Stimulated activated CD8-positive, alpha-beta memory T cell treated with anti-CD3 and anti-CD28 coated beads, Interleukin-7, amount 100 ng/mL, for 1 hour (primary cell): Measurements from ENCODE around the gene CYS1.
"Not testable (repeated sequence)": the region's sequence is repeated elsewhere in the genome, so short reads cannot be mapped to it uniquely, and the experiment has no call there.

Experiments
- DNase-seq, 2 donors: peaks; one replicate each; pipeline ENCODE4 v3.0.0-alpha.2; 2020; ENCODE audit warnings: low read depth in 2 of 2

CYS1 gene, protein sequence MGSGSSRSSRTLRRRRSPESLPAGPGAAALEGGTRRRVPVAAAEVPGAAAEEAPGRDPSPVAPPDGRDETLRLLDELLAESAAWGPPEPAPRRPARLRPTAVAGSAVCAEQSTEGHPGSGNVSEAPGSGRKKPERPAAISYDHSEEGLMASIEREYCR

DNA sequence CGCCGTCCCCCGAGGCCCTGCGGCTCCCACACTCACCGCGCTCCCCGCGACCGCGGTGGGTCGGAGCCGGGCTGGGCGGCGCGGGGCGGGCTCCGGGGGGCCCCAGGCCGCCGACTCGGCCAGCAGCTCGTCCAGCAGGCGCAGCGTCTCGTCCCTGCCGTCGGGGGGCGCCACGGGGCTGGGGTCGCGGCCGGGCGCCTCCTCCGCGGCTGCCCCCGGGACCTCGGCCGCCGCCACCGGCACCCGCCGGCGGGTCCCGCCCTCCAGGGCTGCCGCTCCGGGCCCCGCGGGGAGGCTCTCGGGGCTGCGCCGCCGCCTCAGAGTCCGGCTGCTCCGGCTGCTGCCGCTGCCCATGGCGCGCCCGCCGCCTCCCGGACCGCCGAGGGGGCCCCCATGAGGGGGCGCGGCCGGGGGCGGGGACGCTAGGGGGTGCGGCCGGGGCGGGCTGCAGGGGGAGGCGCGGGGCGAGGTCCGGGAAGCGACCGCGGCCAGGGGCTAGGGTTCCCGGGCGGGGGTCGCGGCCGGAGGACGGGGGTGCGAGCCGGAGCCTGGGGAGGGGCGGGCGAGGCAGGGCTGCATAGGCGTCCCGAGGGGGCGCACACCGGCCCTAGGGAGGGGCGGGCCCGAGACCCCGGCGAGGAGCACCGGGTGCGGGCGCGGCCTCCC, at the start of gene CYS1:
Gene CYS1, minus strand, starts transcription at position 542 of the 666 bp plus-strand sequence. Its CDS starts 188 bp downstream, at position 354.
- DNase-seq: no peak

DNA sequence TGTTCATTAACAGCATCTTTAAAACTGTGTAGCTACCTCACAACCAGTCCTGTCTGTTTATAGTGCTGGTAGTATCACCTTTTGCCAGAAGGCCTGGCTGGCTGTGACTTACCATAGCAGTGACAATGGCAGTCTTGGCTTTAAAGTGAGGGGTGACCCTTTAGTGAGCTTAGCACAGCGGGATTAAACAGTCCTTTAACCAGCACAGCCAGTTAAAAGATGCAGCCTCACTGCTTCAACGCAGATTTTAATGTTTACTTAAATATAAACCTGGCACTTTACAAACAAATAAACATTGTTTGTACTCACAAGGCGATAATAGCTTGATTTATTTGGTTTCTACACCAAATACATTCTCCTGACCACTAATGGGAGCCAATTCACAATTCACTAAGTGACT, 49.3 kb upstream of the CYS1 start:
- DNase-seq: no peak

DNA sequence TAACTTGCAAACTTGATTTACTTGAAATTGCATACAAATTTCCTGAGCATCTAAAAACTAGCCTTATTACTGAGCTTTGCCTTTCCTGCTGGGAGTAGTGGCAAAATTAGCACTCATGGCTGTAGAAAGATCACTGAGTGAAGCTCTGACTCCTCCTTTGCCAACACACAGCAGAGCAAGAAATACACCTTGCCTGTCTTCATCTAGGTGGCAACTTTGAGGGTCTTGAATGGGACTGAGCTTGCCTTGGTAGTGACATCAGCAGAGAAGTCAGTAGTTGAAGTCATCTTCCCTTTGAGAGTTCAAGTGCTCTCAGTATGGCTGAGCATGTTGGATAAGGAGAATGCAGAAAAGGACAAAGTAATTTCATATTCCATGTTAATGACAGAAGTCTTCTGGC, 48.2 kb upstream of the CYS1 start:
- no peak for DNase-seq

DNA sequence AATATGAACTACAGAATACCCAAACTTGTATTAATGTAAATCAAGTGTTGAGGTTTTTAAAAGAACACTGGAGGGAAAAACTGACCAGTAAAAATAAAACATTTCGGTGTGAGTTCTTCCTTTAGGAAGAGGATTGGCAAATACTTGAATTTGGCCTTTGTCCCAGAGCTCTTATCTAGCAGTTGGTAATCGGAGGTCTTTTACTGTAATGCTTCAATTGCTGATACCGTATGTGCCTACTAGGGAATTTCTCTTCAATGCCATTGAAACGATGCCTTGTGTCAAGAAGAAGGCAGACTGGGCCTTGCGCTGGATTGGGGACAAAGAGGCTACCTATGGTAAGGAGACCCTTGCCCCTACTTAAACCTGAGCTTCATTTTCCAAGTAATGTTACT, 46.4 kb upstream of the CYS1 start:
- no peak for DNase-seq

DNA sequence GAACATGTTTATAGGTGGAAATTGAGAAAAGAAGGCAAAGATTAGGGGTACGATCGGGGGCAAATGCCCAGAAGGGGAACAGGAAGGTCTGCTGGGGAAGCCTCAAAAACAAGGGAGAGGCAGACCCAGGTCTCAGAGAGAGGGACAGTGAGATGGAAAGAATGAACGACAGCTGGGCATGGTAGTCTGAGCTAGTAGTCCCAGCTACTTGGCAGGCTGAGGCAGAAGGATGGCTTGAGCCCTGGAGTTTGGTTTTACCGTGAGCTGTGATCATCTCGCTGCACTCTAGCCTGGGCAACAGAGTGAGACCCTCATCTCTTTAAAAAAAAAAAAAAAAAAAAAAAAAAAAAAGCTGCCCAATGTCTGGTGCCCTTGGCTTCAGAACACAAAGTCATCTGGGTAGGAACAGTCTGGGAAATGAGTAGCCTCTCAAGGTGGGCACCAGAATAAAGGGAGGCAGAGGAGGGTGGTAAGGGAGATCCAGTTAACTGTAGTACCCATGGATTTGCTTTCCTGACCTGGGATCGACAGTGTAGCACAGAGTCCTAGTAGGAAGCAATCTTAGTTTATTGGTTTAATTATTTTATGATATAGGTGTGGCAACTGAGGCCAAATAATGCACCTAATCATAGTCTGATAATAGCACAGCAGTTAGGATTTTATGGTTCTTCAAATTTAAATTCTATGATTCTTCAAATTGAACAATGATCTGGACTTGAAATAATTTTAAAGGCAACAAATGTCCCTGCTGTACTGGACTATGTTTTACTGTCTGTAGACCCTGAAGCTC, 45.8 kb upstream of the CYS1 start:
- DNase-seq: no peak

DNA sequence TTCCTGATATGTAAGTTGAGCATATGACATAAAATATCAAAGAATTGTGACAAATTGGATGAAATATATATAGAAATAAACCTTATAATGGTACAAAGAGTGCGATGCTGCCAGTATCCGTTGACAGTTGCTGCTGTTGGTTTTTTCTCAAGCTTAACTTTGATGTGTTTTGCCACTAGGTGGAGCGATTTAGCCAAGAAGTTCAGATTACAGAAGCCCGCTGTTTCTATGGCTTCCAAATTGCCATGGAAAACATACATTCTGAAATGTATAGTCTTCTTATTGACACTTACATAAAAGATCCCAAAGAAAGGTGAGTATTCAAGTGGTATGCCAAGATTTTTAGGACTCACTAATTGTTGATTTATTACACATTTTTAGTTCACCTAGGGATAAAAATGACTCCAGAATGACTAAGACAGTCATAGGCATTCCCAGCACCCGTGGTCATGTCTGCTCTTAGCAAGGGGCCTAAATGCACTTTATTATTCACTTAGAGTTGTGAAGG, 44.4 kb upstream of the CYS1 start:
- DNase-seq: no peak

DNA sequence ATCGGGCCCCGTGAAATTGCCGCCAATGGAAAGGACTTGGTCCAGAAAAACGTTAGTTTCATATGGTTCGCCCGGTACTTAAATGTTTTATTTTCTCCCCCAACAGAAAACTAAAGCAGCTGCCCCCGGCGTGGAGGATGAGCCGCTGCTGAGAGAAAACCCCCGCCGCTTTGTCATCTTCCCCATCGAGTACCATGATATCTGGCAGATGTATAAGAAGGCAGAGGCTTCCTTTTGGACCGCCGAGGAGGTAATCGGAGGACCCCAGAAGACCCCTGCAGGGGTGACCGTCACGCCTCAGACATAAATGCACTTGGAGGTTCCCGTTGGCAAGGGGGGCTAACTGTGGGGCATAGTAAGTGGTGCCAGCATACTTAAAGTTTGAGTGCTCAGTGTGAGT, 43.1 kb upstream of the CYS1 start:
- DNase-seq: no peak

DNA sequence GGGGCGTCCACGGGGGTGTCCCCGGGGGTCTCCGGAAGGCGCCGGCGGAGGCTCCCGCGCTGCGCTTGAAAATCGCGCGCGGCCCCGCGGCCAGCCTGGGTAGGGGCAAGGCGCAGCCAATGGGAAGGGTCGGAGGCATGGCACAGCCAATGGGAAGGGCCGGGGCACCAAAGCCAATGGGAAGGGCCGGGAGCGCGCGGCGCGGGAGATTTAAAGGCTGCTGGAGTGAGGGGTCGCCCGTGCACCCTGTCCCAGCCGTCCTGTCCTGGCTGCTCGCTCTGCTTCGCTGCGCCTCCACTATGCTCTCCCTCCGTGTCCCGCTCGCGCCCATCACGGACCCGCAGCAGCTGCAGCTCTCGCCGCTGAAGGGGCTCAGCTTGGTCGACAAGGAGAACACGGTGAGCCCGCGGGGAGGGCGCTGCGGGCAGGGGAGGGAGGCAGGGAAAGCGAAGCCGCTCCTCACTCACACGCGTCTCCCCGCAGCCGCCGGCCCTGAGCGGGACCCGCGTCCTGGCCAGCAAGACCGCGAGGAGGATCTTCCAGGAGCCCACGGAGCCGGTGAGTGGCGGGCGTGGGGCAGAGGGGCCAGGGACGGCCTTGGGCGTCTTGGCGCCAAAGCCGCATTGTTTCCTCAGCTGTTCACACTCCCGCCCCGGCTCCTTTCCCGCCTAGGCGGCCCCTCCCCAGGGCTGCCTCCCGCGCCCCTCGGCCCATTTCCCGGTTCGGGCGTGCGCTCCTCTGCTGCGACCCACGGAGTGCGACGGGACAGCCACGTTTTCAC, 42.5 kb upstream of the CYS1 start, which contains the start of gene RRM2:
Gene RRM2, plus strand, starts transcription at position 240 of the 781 bp plus-strand sequence. Its CDS starts 60 bp downstream, at position 300.
- peak; percentile 60 to 80 for DNase-seq

DNA sequence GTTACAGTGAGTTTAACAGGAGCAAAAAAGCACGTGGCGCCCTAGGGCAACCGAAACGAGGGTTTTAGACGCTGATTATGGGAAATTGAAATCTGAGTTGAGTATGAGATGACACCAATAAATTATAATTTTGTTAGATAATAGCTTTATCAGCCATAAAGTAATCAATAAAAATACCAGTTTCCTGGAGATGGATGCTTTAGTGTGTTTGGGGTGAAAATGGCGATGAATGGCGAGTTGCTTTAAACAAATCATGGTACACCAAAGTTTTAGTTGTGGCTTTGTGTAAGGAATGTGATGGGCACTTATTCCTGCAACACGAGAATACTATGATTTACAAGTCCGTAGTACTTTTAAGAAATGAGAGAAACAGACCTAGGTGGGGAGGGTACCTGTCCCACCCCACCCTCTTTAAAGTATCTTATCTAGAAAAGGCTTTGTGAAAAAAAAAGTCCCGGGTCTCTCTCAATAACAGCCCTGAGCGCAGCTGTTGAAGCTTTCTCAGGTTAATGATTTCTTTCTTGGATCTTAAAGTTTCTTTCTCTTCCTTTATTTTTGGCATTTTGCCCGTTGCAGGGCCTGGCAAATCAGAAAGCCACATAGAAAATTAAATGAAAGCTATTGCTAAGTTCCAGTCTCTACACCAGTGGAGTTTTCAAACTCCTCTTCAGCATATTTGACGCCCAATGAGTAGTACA, 40.8 kb upstream of the CYS1 start:
- no peak for DNase-seq

DNA sequence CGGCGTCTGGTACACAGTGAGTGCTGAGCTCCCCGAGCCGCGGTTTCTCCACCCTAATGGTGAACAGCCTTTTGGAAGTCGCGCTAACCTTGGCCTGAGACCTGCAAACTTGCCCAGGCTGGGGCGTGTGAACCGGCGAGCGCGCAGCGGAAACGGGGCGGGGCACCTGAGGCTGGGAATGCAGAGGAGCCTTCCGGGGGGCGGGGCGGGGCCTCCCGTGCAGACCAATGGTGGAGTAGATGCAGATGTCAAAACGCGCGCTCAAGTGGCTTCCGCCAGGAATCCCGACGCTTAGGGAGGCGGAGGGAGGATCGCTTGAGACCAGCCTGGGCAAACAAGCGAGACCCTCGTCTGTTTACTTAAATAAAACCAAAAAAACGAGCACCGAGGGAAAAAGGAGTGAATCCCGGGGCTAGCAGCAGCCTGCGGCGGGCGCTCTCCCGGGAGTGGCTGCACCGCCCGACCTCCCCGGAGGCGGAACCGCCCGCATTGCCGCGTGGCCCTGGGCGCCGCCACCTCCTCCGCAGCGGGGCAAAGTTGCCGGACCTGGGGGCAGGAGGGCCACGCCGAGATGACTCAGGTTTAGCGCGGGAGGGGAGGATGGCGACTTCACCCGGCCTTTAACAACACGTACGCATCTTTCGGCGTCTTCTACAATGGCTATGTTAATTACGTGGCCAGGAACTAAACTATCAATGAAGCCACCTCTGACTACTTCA, 40.1 kb upstream of the CYS1 start:
- peak; percentile 78 to 80 for DNase-seq

DNA sequence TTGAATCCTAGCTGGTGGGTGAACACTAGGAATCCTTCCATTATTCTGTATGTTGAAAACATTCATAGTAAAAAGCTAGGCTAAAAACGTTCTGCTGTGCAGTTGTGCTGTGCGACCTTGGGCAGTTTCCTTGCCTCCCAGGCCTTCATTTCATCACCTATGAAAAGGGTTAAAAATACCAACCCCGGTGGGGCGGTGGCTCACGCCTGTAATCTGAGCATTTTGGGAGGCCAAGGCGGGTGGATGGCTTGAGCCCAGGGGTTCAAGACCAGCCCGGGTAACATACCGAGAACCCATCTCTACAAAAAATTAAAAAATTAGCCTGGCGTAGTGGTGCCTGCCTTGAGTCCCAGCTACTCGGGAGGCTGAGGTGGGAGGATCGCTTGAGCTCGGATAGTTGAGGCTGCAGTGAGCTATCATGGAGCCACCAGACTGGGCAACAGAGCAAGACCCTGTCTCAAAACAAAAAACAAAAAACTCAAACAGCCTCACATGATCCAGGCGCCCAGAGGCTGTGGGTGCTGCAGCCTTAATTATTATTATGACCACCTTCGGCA, 39.5 kb upstream of the CYS1 start:
- no peak for DNase-seq

DNA sequence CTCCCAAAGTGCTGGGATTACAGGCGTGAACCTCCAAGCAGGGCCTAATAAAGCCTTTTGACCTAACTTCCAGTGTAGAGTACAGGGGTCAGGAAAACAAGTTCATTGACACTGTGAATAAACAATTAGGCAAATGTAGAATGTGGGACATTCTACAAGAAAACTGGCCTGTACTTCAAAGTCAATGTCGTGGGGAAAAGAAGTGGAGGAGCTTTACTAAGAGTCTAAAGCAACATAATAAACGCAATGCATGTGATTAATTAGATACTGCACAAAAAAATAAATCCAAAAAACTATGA, 38.8 kb upstream of the CYS1 start:
- no peak for DNase-seq

DNA sequence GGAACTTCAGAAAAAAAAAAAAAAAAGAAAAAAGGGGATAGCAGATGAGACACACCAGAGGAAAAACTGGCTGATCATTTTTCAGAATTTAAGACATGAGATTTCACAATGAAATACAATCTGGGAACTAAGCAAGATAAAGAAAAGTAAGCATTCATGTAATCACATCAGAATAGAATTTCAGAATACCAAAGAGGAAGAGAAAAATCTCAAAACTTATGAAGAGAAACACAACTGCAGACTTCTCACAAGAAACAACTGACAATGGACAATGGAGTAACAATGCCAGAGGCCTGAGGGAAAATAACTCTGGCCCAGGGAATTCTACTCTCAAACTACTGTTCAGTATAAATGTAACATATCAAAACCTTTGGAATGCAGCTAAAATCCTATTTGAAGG, 29.1 kb upstream of the CYS1 start:
- DNase-seq: no peak

DNA sequence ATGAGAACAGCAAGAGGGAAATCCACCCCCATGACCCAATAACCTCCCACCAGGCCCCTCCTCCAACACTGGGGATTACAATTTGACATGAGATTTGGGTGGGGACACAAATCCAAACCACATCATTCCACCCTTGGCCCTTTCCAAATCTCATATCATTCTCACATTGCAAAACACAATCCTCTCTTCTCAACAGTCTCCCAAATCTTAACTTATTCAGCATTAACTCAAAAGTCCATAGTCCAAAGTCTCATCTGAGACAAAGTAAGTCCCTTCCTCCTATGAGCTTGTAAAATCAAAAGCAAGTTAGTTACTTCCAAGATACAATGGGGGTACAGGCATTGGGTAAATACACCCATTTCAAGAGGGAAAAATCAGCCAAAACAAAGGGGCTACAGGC, 24.7 kb upstream of the CYS1 start:
- DNase-seq: not testable (repeated sequence)

DNA sequence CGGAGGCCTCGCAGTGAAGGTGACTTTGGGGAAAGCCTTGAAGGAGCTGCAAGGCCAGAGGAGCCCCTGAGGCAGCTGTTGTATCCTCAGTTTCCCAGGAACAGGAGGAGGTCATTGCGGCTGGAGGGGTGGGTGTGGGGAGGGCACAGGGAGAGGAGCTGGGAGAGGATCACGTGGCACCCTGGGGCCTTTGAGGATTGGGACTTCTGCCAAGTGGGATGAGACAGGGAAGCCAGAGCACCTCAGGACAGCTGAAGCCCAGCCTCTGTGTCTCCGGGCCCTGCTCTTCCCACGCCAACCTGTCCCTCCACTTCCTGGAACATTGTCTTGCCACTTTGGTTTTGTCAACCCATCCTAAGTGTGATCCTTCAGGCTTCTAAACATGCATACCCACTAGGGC, 23.0 kb upstream of the CYS1 start:
- no peak for DNase-seq

DNA sequence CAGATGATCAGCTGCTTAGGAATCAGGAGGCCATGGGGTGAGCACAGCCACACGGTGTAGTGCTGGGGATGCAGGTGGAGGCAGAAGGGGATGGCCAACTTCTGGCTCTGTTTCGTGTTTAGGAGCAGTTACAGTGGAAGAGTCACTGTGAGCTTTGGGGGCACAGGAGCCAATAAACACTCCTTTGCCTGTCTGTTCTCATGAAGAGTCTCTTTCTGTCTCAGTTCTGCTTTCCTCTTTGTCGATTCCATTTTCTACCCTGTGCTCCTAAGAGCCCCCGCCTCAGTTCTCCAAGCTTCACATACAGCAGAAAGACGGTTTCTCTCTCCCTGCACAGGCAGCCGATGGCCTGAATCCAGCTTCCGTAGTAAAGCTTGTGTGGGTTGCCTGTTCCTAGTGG, 21.3 kb upstream of the CYS1 start:
- DNase-seq: no peak

DNA sequence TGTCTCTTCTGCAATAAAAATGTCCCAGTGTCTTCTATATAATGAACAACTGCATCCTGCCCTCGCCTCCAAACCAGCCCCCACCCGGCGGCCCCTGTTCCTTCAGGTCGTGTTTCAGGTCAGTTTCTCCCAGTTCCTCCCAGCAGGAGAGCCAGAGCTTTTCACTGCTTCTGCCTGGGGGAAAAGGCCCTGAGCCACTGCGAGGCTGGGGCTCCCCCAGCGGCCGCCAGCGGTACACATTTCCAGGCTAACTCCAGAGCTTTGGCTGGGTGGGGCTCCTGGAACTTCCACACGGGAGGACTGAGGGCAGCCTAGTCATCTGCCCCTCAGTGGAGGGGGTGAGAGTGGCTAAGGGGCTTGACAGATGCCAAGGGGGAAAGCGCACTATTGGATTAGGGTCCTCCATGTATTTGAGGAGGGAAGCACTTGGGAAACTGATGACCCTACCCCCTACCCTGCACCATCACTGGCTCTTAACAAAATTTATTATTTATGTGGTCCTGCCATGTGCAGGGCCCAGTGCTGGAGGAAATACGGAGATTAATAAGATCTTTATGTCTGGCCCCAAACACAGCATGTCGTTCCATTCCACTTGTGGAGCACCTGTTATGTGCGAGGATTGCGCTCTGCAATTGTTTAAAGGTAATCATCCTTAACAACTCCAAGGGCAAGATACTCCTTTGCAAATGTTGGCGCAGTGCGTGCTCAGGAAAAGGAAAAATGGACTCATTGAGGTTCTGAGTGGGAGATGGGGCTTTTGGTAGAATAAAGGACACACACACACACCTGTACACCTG, 17.3 kb upstream of the CYS1 start:
- no peak for DNase-seq

DNA sequence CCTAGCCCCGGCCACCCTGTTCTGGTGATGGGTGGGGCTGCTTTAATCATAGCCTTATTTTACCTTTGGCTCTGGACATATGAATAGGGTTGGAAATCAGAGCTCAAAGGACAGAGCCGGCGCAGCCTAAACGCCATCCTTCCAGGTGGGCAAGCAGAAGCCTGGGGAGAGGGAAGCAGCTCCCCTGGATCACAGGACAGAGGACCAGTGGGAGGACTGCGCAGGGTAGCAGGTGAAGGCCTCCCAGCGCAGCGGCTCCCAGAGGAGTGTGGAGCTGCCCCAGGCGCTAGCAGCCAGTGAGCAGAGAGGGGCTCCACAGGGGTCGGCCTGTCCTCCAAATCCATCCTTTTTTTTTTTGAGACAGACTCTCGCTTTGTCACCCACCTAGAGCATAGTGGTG, 16.4 kb upstream of the CYS1 start:
- no peak for DNase-seq

DNA sequence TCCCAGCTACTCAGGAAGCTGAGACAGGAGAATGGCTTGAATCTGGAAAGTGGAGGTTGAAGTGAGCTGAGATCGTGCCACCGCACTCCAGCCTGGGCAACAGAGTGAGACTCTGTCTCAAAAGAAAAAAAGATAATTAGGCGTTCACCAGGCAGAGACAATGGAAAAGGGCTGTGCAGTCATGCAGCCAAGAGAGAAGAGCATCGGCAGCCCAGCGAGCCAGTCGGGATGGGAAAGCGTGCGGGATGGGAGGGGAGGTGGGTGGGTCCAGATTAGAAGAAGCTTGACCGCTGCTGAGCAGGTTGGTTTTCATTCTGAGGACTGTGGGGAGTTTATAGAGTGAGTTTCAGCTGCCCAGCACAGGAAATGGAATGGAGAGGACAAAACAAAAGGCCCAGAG, 15.0 kb upstream of the CYS1 start:
- no peak for DNase-seq
